ENCODE results near the gene RAC2. TPM values are rescaled to one million over a fixed set of nuclear protein-coding genes. Genes with fewer than 3 reads are reported as not detected.

The RAC2 gene
- total and polyA plus RNA-seq, 9 of the 15 experiments (the other 6 are each of a cell fraction or from before 2014, with no cell fraction given): 22.7 to 103 (median 43.3) TPM

DNA sequence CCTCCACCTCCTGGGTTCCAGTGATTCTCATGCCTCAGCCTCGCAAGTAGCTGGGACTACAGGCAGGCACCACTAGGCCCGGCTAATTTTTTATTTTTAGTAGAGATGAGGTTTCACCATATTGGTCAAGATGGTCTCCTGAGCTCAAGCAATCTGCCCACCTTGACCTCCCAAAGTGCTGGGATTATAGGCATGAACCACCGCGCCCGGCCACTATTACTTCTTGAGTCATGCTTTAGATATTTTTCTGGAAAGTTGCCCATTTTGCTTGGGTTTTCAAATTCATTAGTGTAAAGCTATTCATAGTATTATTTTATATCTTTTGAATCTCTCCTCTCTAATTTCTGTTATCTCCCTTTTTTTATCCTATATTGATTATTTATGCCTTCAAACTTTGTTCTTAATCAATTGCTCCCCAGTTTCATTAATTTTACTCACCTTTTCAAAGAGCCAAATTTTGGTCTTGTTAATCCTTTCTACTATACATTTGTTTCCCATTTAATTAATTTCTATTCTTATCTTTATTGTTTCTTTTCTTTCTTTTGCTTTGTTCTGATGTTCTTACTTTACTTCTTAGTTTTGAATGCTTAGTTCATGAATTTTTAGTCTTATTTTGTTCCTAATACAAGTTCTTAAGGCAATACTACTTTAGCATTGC, 10.3 kb upstream of the RAC2 start (continued):
- TF ChIP-seq KAT7 (CRISPR knock-in tag; IDR thresholded peaks at IDR 0.05; ENCODE audit: borderline replicate concordance) (no peak), NCOA2 (IDR thresholded peaks at IDR 0.05; ENCODE audit: partially characterized antibody in 2 of 2) (peak in 1 of 2 experiments; percentile 18), RHOXF2B (CRISPR knock-in tag; conservative IDR thresholded peaks at IDR 0.05) (no peak), FOS (IDR thresholded peaks at IDR 0.05; ENCODE audit: extremely low read depth, insufficient read length) (no peak), RNF2 (IDR thresholded peaks at IDR 0.05) (no peak), MED1 (CRISPR knock-in tag; IDR thresholded peaks at IDR 0.05; ENCODE audit: borderline replicate concordance) (no peak), ZBTB1 (CRISPR knock-in tag; IDR thresholded peaks at IDR 0.05; ENCODE audit: borderline replicate concordance, low read depth) (no peak), ZNF707 (CRISPR knock-in tag; conservative IDR thresholded peaks at IDR 0.05) (no peak), NFIC (IDR thresholded peaks at IDR 0.05) (peak; percentile 77), MCM5 (IDR thresholded peaks at IDR 0.05; ENCODE audit: low read depth) (no peak), IFI16 (CRISPR knock-in tag; IDR thresholded peaks at IDR 0.05) (no peak), KLF10 (CRISPR knock-in tag; IDR thresholded peaks at IDR 0.05) (no peak), BRCA1 (IDR thresholded peaks at IDR 0.05) (no peak), BRCA1 (CRISPR knock-in tag; IDR thresholded peaks at IDR 0.05) (no peak)
- TF ChIP-seq, protein P1, sequence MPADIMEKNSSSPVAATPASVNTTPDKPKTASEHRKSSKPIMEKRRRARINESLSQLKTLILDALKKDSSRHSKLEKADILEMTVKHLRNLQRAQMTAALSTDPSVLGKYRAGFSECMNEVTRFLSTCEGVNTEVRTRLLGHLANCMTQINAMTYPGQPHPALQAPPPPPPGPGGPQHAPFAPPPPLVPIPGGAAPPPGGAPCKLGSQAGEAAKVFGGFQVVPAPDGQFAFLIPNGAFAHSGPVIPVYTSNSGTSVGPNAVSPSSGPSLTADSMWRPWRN (IDR thresholded peaks at IDR 0.05; ENCODE audit: low read depth): no peak
- TF ChIP-seq, protein P2, sequence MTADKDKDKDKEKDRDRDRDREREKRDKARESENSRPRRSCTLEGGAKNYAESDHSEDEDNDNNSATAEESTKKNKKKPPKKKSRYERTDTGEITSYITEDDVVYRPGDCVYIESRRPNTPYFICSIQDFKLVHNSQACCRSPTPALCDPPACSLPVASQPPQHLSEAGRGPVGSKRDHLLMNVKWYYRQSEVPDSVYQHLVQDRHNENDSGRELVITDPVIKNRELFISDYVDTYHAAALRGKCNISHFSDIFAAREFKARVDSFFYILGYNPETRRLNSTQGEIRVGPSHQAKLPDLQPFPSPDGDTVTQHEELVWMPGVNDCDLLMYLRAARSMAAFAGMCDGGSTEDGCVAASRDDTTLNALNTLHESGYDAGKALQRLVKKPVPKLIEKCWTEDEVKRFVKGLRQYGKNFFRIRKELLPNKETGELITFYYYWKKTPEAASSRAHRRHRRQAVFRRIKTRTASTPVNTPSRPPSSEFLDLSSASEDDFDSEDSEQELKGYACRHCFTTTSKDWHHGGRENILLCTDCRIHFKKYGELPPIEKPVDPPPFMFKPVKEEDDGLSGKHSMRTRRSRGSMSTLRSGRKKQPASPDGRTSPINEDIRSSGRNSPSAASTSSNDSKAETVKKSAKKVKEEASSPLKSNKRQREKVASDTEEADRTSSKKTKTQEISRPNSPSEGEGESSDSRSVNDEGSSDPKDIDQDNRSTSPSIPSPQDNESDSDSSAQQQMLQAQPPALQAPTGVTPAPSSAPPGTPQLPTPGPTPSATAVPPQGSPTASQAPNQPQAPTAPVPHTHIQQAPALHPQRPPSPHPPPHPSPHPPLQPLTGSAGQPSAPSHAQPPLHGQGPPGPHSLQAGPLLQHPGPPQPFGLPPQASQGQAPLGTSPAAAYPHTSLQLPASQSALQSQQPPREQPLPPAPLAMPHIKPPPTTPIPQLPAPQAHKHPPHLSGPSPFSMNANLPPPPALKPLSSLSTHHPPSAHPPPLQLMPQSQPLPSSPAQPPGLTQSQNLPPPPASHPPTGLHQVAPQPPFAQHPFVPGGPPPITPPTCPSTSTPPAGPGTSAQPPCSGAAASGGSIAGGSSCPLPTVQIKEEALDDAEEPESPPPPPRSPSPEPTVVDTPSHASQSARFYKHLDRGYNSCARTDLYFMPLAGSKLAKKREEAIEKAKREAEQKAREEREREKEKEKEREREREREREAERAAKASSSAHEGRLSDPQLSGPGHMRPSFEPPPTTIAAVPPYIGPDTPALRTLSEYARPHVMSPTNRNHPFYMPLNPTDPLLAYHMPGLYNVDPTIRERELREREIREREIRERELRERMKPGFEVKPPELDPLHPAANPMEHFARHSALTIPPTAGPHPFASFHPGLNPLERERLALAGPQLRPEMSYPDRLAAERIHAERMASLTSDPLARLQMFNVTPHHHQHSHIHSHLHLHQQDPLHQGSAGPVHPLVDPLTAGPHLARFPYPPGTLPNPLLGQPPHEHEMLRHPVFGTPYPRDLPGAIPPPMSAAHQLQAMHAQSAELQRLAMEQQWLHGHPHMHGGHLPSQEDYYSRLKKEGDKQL (CRISPR knock-in tag; IDR thresholded peaks at IDR 0.05; ENCODE audit: borderline replicate concordance): no peak
- TF ChIP-seq, protein P3, sequence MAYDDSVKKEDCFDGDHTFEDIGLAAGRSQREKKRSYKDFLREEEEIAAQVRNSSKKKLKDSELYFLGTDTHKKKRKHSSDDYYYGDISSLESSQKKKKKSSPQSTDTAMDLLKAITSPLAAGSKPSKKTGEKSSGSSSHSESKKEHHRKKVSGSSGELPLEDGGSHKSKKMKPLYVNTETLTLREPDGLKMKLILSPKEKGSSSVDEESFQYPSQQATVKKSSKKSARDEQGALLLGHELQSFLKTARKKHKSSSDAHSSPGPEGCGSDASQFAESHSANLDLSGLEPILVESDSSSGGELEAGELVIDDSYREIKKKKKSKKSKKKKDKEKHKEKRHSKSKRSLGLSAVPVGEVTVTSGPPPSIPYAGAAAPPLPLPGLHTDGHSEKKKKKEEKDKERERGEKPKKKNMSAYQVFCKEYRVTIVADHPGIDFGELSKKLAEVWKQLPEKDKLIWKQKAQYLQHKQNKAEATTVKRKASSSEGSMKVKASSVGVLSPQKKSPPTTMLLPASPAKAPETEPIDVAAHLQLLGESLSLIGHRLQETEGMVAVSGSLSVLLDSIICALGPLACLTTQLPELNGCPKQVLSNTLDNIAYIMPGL (CRISPR knock-in tag; IDR thresholded peaks at IDR 0.05): no peak
- TF ChIP-seq, protein P4, sequence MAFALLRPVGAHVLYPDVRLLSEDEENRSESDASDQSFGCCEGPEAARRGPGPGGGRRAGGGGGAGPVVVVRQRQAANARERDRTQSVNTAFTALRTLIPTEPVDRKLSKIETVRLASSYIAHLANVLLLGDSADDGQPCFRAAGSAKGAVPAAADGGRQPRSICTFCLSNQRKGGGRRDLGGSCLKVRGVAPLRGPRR (CRISPR knock-in tag; IDR thresholded peaks at IDR 0.05): no peak
- TF ChIP-seq, protein P5, sequence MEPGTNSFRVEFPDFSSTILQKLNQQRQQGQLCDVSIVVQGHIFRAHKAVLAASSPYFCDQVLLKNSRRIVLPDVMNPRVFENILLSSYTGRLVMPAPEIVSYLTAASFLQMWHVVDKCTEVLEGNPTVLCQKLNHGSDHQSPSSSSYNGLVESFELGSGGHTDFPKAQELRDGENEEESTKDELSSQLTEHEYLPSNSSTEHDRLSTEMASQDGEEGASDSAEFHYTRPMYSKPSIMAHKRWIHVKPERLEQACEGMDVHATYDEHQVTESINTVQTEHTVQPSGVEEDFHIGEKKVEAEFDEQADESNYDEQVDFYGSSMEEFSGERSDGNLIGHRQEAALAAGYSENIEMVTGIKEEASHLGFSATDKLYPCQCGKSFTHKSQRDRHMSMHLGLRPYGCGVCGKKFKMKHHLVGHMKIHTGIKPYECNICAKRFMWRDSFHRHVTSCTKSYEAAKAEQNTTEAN (CRISPR knock-in tag; IDR thresholded peaks at IDR 0.05): no peak

Data from K562 (cell line).